SIG-M5 (cell line): Measurements from ENCODE around the gene MAPKAPK3.

Source experiments
- DNase-seq: peaks from one replicate; lab custom pipeline; 2025; lab: John Stamatoyannopoulos, UW

Gene MAPKAPK3

DNA sequence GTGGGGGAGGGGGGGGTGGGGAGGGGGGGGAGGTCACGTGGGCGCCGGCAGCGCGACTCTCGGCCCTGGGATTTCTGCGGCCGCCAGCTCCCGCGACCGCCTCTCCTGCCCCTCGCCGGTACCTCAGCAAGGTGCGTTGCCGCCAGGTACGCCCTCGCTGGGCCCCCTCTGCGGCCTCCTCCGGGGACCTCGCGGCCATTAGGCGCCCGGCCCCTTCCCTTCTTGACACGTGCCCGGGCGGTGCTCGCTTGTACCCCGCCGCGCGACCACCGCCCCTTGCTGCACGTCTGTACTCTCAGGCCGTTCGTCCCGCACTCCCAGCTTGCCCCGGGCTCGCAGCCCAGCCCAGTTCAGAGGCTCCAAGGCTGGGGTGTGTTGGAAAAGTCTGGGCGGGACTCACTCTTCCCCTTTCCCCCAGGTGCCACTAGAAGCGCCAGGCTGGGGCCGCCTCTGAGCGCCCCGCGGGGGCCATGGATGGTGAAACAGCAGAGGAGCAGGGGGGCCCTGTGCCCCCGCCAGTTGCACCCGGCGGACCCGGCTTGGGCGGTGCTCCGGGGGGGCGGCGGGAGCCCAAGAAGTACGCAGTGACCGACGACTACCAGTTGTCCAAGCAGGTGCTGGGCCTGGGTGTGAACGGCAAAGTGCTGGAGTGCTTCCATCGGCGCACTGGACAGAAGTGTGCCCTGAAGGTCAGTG is at the start of gene MAPKAPK3:
MAPKAPK3 (plus strand) TSS at position 56 of the 696 bp plus-strand sequence; CDS start at position 471, 415 bp downstream.
- no peak for DNase-seq

DNA sequence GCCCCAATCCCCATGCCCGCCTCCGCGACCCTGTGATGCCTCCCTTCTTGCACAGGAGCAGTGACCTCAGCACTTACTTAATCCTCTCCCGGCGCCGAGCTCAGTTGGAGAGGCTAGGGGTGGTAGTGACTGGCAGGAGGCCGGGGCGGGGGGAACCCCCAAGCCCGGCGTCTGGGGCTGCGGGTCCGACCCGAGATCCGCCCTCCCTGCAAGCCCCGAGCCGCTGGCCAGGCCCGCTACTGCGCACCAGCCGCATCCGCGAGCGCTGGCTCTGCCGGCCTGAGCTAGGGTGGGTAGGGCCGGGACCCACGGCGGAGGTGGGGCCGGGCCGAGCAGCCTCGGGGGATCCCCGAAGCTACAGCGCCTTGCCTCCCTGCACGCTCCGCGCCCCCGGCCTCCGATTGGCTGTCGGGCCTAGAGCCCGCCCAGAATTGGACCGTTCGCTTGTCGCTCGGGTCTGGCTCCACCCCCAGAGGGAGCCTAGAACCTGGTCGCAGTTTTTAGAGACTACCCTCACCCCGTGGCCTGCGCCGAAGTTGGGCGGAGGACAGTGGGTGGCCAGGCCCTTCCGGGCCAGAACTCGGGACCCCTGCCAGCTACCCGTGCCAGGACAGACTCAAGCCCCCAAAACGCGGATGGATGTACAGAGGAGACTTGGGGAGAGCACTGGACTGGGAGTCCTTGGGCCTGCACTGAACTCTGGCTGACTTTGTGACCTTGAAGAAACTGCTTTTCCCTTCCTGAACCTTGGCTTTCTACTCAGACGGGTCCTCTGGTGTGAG is 49.4 kb upstream of the MAPKAPK3 start, which contains the start of gene C3orf18:
C3orf18 (minus strand) TSS at position 362 of the 782 bp plus-strand sequence. CDS start 2,048 bp downstream, outside the sequence.
- peak; percentile 17 for DNase-seq

- peak; percentile 31 for DNase-seq
Measured at GRCh38 chr3:50568947-50569749, 47.8 kb upstream of the MAPKAPK3 start, which contains the start of gene HEMK1. Gene HEMK1, plus strand, starts transcription at chr3:50569522. Its CDS starts 1,583 bp downstream, at chr3:50571105.

DNA sequence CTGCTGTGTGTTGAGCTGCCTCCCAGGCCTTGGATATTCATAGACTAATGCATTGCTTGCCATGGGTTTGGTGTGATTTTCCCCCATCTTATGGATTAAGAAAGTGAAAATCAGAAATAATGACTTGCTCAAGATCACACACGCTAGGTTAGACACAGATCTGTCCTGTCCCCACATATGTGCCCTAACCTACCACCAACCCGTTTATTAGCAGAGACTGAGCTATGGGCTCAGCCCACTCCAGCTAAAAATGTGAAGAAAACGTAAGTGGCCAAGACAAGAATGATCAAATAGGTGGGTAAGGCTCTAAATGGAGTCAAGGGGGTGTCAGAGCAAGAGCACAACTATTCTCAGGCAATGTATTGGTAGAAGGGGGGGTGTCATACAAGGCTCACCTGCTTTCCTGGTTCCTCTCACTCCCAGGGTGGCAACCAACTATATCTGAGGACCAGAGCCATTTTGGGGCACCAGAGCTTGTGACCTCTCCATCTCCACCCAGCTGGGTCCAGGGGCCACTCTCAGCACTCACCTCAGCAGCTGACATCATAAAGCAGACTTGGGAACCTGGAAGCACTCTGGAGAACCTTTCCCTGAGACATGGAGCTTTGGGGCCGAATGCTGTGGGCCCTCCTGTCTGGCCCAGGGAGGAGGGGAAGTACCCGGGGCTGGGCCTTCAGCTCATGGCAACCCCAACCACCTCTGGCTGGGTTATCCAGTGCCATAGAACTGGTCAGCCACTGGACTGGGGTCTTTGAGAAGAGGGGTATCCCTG is 46.3 kb upstream of the MAPKAPK3 start:
- DNase-seq, result no peak

DNA sequence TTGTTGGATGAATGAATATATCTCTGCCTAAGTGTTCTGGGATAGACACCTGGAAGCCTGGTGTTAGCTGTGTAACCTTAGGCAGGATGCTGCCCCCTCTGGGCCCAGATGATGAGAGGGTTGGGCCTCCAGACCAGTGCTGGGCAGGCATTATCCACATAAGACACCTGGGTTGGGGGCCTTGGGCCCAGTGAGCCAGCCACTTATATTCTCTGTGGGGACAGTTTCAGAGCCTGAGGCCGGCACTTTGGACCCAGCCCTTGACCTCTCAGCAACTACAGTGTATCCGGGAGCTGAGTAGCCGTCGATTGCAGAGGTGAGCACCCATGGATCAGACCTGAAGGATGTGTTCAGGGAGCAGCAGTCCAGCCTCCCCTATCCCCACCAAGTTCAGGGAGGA is 45.5 kb upstream of the MAPKAPK3 start:
- DNase-seq, result no peak

DNA sequence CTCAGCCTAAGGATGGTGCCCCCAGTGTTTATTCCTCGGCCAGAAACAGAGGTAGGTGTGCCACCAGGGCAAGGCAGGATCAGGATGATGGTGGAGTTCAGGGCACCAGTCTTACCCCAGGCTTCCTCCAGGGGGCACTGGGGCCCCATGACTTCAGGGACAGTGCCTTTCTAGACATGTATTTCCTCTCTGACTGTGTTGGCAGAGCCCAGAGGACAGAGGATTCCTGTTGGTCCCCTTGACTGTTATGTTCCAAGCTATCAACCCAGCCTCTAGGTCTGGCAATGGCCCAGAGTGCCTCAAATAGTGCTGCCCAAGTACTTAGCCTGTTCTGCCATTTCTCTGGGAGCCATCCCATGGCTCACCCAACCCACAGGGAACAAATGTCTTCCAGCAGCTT is 44.8 kb upstream of the MAPKAPK3 start:
- DNase-seq, result no peak

GRCh38 chr3:50572801-50573371 is 44.1 kb upstream of the MAPKAPK3 start:
- DNase-seq, result no peak

DNA sequence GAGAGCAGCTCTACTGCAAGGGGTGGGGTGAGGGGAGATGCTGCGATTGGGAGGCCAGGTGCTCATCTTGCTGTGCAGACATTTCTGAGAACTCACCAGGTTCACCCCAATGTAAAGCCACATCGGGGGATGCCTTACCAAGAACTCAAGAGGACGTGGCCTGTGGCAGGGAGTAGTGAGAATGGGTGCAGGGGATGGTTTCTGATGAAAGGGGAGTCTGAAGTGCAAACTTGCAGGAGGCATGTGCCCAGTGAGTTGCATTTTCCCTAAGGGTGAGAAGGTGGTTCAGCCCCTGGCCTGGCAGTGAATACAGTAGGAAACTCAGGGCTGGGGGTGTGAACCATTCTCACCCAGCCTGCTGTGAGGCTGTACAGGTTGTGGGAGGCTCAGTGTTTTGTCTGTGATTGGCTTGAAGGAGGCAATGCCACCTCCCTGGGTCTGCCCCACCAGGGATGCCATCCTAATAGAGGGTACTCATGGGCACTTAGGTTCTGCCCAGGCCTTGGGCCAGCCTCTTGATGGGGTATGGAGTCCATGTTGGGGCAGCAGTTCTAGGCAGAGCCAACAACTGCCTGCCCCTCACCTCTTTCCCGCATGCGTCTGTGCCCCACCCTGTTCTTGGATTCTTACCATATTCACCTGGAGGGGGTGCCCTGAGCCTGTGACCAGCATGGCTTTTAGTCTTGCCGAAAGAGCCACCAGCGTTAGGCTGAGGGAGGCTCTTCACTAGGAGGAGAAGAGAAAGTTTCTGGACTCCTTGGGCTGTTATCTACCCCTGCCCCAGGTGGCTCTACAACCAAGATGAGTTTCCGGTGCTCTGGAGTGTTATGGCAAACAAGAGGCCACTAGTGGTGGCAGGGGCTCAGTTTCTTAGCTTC is 43.1 kb upstream of the MAPKAPK3 start:
- no peak for DNase-seq

DNA sequence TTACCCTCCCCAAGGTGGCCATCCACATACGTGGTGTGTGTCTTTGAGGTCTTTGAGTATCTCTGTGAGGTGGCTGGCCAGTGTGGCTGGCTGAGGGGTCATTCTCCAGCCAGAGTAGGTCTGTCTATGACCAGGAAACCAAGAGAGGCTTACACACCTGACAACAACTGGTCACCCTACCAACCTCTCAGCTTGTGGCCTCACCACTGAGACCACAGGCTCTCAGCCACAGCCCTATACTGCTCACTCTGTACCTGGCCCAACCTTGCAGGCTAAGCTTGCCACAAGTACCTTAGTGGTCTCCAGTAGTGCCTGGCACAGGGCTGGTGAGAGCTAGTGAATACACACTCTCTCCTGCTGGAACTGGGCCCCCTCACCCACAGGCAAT is 42.5 kb upstream of the MAPKAPK3 start:
- DNase-seq, result no peak

DNA sequence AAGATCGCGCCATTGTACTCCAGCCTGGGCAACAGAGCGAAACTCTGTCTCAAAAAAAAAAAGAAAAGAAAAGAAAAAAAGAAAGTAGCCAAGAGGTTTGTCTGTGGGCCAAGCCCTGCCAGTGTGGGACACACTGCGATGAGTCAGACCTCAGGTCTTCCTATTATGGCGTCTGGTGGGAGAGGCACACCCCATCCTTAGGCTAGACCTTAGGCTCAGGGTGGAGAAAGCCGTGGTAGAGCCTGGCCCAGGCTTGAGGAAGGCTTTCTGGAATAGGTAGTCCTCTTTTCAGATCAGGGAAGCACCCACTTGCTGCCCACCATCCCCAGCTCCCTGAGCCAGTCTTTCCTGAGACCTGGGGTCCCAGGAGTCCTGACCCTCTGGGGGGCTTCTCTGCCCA is 41.6 kb upstream of the MAPKAPK3 start:
- DNase-seq, result no peak

- no peak for DNase-seq
Measured at GRCh38 chr3:50577348-50577747, 39.6 kb upstream of the MAPKAPK3 start.

DNA sequence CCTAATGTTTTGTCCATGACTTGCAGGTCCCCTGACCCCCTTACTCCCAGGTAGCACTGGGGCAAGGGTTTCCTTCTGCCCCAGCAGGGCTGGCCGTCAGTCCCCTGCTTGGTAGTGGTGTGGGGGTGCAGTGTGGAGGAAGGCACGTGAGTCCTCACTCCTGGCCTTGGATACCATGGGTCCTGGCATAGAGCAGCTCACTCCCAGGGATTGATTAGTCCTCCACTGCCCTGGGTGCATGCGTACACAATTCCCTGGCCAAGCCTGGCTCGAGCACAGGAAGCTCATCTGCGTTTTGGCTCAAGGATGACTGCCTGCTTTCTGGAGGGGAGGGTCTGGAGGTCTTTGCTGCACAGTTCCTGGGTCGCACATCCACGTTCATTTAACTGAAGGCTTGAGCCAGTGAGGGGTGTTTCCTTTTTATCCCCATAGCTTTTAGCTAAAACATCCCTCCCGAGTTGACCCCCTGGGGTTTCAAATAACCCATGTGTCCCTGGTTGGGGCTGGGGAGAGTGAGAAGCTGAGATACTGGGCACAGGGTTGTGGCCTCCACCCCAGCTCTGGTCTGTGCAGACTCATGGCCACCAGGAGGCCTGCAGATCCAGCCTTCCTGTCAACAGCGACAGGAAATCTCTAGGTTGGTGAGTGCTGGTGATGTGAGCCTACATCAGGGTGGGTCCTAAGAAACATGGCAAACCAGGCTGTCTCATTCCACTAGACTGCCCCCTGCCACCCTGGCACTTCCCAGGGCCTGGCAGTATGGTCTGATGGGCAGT is 36.1 kb upstream of the MAPKAPK3 start:
- DNase-seq, result no peak

DNA sequence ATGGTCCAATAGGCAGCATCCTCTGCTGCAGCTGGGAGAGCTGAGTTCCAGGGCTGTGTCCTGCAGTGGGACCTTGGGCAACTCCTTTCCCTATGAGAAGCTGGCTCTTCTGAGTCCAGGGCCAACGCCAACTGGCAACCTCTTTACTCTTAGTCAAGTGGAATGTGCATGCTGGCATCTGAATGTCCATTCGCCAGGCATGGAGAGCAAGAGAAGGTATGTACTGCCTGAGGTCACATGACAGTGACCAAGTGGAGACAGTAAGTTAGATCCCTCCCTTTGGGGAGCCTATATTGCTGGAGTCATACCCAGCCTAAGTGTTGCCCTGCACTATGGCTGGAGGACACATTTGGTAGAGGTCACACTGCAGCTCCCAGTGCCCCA is 35.5 kb upstream of the MAPKAPK3 start:
- DNase-seq, result no peak

- DNase-seq, result no peak
Measured at GRCh38 chr3:50582083-50582482, 34.9 kb upstream of the MAPKAPK3 start.

- no peak for DNase-seq
Measured at GRCh38 chr3:50583897-50584296, 33.1 kb upstream of the MAPKAPK3 start.

GRCh38 chr3:50584391-50584790 is 32.6 kb upstream of the MAPKAPK3 start:
- no peak for DNase-seq

DNA sequence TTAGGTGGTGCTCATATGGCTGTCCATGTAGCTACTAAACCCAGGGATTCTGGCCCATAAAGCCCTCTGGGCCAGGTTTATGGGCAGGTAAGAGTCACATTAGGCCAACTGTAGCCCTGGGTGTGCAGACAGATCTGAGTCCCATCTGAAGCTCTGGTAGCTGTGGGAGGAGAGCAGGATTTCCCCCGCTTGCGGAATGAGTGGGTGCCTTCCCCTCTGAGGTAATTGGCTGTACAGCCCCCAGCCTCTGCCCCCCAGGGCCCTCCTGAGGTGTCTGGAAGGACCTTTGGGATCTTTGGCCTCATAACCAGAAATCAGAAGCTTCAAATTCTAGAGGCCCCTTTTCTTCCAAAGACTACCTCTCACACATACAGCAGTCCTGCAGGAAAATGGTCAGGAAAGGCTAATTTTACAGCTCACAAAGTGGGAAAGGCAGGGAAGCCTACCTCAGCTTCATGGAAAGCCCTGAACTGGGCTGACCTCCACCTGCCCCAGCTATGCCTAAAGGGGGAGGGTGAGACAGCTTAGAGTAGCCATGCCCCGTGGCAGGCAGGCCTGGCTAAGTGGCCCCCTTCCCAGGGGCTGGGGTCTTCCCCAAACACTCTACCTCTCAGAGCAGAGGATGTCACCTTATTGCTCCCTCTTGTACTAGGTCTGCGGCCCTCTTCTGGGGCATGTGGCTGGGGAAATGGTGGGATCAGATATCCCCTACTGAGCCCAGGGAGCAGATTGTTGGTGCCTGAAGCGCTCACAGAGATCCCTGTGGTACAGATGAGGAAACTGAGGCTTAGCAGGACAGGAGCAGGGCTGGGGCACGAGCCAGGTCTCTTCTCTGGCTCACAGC is 30.8 kb upstream of the MAPKAPK3 start:
- no peak for DNase-seq

- no peak for DNase-seq
Measured at GRCh38 chr3:50586763-50587070, 30.2 kb upstream of the MAPKAPK3 start.

DNA sequence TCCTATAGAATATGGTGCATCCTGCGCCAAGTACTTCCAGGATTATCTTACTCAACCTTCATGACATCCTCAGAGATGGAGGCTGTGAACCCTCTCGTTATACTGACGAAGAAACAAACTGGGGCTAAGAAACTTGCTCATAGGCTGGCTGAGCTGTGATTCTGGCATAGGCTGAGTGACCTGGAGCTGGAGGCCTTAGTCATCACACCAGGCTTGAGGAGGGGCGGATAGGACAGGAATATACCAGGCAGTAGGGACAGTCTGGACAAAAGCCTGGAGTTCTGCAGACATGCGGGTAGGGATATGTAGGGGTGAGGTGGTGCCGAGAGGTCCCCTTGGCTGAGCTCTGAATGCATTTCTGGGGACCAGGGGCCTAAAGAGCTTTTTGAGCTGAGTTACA is 29.6 kb upstream of the MAPKAPK3 start:
- no peak for DNase-seq
